NAMALWA (cell line): ENCODE results near the gene IL6.
"Not testable (repeated sequence)": the region's sequence is repeated elsewhere in the genome, so short reads cannot be mapped to it uniquely, and the experiment has no call there.

Experiments
- DNase-seq: peaks from one replicate; pipeline ENCODE4 v3.0.0-alpha.2; 2015; ENCODE audit warnings: low spot score

IL6 gene

DNA sequence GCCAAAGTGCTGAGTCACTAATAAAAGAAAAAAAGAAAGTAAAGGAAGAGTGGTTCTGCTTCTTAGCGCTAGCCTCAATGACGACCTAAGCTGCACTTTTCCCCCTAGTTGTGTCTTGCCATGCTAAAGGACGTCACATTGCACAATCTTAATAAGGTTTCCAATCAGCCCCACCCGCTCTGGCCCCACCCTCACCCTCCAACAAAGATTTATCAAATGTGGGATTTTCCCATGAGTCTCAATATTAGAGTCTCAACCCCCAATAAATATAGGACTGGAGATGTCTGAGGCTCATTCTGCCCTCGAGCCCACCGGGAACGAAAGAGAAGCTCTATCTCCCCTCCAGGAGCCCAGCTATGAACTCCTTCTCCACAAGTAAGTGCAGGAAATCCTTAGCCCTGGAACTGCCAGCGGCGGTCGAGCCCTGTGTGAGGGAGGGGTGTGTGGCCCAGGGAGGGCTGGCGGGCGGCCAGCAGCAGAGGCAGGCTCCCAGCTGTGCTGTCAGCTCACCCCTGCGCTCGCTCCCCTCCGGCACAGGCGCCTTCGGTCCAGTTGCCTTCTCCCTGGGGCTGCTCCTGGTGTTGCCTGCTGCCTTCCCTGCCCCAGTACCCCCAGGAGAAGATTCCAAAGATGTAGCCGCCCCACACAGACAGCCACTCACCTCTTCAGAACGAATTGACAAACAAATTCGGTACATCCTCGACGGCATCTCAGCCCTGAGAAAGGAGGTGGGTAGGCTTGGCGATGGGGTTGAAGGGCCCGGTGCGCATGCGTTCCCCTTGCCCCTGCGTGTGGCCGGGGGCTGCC is at the start of gene IL6:
TSS of gene IL6 (plus strand) at position 294 of the 807 bp plus-strand sequence. CDS start at position 357, 63 bp downstream.
- peak; percentile 46 for DNase-seq

- not testable (repeated sequence) for DNase-seq
Measured at GRCh38 chr7:22677263-22677662, 49.7 kb upstream of the IL6 start.

DNA sequence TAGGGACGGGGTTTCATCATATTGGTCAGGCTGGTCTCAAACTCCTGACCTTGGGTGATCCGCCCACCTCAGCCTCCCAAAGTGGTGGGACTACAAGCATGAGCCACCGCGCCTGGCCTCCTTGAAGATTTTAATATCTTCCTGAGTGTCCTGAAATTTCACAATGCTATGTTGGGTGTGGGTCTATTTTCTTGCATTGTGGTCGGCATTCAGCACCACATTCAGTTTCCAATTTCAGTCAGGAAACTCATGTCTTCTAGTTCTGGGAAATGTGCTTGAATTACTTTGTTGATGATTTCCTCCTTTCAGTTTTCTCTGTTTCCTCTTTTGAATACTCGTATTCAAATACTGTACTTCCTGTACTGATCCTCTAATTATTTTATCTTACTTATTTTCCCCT is 49.3 kb upstream of the IL6 start:
- no peak for DNase-seq

GRCh38 chr7:22680482-22680911 is 46.5 kb upstream of the IL6 start:
- no peak for DNase-seq

DNA sequence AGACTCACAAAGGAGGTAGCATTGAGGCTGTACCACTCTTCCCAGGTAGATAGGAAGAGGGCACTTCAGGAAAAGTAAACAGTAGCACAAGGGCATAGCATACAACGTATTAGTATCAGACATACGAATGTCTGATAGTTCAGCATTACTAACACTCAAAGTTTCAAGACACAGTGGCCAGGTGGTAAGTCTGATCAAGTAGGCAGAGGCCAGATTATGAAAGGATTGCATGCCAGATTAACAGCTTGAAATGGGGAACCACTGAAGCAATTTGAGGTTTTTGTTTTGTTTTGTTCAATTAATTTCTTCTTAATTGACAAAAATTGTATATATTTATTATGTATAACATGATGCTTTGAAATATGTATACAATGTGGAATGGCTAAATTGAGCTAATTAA is 45.7 kb upstream of the IL6 start:
- DNase-seq, result no peak

DNA sequence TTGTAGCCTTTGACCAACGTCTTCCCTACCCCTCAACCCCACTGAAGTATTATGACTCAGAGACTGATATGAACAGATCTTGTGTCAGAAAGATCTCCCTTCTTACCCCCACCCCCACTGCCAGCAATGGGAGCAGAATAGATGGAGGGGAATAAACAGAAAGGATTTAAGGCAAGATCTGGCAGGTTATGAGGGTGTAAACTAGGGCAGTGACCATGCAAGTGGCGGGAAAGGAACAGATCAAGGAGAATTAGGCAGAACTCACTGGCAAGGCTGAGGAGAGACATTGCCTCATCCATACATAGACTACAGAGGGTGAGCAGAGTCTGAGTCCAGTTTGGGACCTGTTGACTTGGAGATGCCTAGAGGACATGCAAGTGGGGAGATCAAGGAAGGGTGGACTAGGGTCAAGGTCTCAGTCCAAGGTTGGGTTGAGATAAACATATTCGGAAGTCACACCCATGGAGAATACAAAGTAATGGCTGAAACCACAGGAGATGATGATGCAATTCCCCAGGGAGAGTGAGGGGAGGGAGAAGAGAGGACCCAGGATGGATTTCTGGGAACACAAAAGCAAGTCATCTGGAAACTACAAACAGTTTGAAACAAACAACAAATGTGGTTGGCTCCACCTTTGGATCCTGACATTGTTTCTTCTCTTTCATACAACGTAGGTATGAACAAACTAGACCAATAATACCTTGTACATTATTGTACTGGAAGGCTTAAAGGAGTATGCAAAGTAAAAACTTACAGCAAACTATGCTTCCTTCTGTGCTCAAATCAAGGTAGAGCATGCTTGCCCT is 44.9 kb upstream of the IL6 start:
- DNase-seq, result no peak

DNA sequence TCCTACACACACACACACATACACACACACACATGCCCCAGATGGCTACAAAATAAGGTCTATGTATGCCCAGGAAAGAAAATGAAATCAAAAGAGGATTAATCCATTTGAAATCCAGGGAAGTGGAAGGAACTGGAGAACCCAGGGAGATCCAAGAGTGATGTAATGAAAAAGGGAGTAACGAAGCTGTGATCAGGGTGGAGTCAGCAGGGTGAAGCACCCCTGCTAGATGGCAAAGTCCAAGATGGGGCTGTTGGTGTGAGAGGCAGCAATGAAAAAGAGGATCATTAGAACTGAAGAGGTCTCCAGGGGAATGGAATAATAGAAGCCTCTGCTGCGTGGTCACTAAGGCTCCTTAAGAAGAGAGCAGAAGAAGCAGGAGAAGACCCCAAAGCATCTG is 43.6 kb upstream of the IL6 start:
- no peak for DNase-seq

DNA sequence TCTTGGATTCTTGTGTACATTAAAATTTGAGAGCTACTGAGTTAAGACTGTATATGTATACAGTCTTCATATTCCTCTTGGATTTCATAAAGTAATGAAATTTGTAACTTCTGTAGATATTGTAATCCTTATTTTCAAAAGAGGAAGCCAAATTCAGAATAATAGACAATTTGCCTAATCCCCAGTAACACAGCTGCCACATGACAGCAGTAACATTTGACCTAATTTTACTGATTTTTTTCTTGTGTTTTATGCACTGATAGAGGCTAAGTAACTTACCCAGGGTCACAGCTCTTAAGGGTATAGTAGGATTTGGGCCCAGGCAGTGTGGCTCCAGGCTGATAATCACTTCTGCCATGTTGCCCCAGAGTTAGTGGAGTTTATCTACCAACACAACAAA is 40.4 kb upstream of the IL6 start:
- no peak for DNase-seq

GRCh38 chr7:22688084-22688483 is 38.9 kb upstream of the IL6 start:
- DNase-seq, result no peak

GRCh38 chr7:22688934-22689333 is 38.1 kb upstream of the IL6 start:
- DNase-seq, result not testable (repeated sequence)

DNA sequence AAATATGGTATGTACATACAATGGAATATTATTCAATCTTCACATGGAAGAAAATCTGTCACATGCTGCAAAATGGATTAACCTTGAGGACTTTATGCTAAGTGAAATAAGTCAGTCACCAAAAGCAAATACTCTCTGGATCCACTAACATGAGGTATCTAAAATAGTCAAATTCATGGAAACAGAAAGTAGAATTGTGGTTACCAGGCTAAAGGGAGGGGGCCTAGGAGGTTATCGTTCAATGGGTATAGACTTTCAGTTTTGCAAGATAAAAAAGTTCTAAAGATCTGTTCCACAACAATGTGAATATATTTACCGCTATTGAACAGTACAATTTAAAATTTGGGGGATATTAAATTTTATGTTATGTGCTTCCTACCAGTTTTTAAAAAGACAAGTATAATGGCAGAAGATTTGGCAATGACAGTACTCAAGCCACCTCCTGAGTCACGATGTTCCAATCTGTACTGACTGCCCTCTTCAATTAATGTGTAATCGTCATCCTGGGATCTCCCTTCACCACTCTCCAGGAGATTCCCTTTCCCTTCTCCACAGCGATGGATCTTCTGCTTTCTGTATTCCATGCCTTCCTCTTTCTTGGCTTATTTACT is 32.3 kb upstream of the IL6 start:
- no peak for DNase-seq

GRCh38 chr7:22695476-22696132 is 31.4 kb upstream of the IL6 start:
- no peak for DNase-seq

DNA sequence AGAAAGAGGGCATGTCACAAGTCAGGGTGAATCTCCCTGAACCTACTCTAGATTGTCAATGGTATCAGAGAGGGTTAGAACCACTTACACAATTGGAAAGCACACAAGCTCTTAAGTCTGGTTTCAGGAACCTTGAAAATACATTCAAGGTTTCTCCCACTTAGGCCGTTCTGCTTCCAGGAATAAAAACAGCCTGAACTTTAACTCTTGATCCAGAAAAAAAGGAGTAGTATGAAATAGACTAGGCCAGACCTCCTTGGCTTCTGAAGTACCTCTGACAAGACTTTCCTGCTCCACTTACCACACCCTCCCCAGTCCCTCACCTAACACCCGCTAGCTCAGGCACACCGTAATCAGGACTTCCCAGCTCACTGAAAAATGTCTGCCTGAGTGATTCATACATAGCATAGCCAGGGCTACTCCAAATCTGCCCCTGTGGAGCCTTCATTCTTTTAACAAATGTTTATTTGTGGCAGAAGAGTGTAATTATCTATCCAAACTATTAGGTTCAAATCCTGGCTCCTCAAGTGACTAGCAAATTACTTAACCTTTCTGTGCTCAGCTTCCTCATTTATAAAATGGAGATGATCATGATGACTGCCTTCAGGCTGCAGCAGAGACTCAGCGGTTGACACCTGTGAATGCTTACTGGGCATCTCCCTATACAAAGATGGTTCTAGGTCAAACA is 30.3 kb upstream of the IL6 start:
- DNase-seq, result no peak

DNA sequence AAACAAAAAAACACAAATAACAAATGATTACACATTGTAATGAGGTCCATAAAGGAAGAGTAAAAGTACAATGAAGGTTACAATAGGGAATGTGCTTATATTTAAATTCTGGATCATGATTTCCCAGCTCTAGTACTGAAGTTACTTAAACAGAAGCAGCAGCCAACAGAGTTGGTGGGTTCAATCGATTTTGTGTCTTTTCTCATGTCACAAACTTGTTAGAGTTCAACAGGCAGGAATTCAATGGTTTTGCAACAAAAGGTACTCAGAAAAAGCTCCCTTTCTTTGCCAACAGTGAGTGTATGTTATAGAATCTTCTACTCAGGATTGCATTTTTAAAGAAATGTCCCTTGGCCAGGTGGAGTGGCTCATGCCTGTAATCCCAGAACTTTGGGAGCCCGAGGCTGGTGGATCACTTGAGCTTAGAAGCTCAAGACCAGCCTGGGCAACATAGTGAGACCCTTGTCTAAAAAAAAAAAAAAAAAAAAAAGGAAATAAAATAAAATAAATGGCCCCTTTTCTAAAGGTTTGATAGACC is 29.6 kb upstream of the IL6 start:
- DNase-seq, result no peak

GRCh38 chr7:22697876-22698606 is 29.0 kb upstream of the IL6 start:
- DNase-seq, result peak; percentile 49

- no peak for DNase-seq
Measured at GRCh38 chr7:22698767-22699166, 28.2 kb upstream of the IL6 start.

DNA sequence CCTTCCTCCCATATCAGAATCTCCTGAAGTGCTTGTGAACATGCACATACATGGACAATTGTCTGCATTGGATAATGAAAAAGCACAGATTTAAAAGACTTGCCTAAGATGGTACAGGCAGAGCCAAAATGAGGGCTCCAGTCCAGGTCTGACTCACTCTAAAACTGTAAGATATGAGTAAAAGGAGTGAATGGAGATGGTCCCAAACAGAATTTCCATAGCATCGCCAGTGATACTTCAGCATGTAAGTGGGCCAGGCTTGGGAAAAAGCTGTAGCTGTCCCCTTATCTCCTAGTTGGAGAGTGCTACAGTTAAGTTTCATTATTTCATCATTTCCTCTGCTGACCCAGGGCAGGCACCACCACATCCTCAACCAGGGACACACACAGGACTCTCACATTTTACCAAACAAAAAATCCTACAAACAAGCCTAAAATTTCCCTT is 26.4 kb upstream of the IL6 start:
- DNase-seq, result no peak

- no peak for DNase-seq
Measured at GRCh38 chr7:22702516-22702915, 24.5 kb upstream of the IL6 start.

GRCh38 chr7:22703107-22703855 is 23.7 kb upstream of the IL6 start:
- not testable (repeated sequence) for DNase-seq
